Measurements from ENCODE around the gene DNAJC27.

The DNAJC27 gene

GRCh38 chr2:24907116-24907515 lies 64.6 kb downstream of the DNAJC27 start:
- peaks cover 50% of the 10 kb centered on the region for H3K36me3 ChIP-seq (replicated peaks; ENCODE audit: low read depth, low read length)

GRCh38 chr2:24906466-24906865 lies 65.3 kb downstream of the DNAJC27 start:
- no peak overlapping the region for H3K27ac ChIP-seq (ENCODE audit: low read length)
- no peaks in the 10 kb centered on the region for H3K4me1 ChIP-seq (ENCODE audit: low read length)
- H3K9ac ChIP-seq (ENCODE audit: low read length), result no peak overlapping the region
- H3K4me2 ChIP-seq (ENCODE audit: low read length), result no peak overlapping the region
- H3K27me3 ChIP-seq (ENCODE audit: low read depth, low read length), result no peaks in the 10 kb centered on the region
- H4K20me1 ChIP-seq (ENCODE audit: insufficient read depth, low read length), result peaks cover 16% of the 10 kb centered on the region
- no peak for TF ChIP-seq CTCF (IDR thresholded peaks at IDR 0.05; ENCODE audit: low read depth, low read length)
- TF ChIP-seq EZH2phosphoT487 (IDR thresholded peaks at IDR 0.05; ENCODE audit: low read depth), result no peak
- peaks cover 71% of the 10 kb centered on the region for H3K79me2 ChIP-seq (ENCODE audit: low read length)
- H3K4me3 ChIP-seq (ENCODE audit: low read length), result no peak overlapping the region
- H3K36me3 ChIP-seq (replicated peaks; ENCODE audit: low read depth, low read length), result peaks cover 44% of the 10 kb centered on the region
- no peak overlapping the region for H2AFZ ChIP-seq (ENCODE audit: low read depth, low read length)
- no peaks in the 10 kb centered on the region for H3K9me3 ChIP-seq (ENCODE audit: insufficient read depth, low read length)

More at GRCh38 chr2:24907116-24907515, 64.6 kb downstream of the DNAJC27 start:
- Histone ChIP-seq H3K79me2 (ENCODE audit: low read length) (peaks cover 77% of the 10 kb centered on the region), H3K27me3 (ENCODE audit: low read depth, low read length) (no peaks in the 10 kb centered on the region), H3K9ac (ENCODE audit: low read length) (no peak overlapping the region), H3K27ac (ENCODE audit: low read length) (no peak overlapping the region), H3K4me3 (ENCODE audit: low read length) (no peak overlapping the region), H3K4me2 (ENCODE audit: low read length) (no peak overlapping the region), H4K20me1 (ENCODE audit: insufficient read depth, low read length) (peaks cover 16% of the 10 kb centered on the region), H2AFZ (ENCODE audit: low read depth, low read length) (no peak overlapping the region), H3K4me1 (ENCODE audit: low read length) (no peaks in the 10 kb centered on the region), H3K9me3 (ENCODE audit: insufficient read depth, low read length) (no peaks in the 10 kb centered on the region)
- no peak for TF ChIP-seq EZH2phosphoT487 (IDR thresholded peaks at IDR 0.05; ENCODE audit: low read depth)
- TF ChIP-seq CTCF (IDR thresholded peaks at IDR 0.05; ENCODE audit: low read depth, low read length), result no peak

- H3K4me2 ChIP-seq (ENCODE audit: low read length), result no peak overlapping the region
- TF ChIP-seq CTCF (IDR thresholded peaks at IDR 0.05; ENCODE audit: low read depth, low read length), result no peak
- TF ChIP-seq EZH2phosphoT487 (IDR thresholded peaks at IDR 0.05; ENCODE audit: low read depth), result no peak
- peaks cover 57% of the 10 kb centered on the region for H3K79me2 ChIP-seq (ENCODE audit: low read length)
- no peak overlapping the region for H2AFZ ChIP-seq (ENCODE audit: low read depth, low read length)
- no peak overlapping the region for H3K4me3 ChIP-seq (ENCODE audit: low read length)
- no peak overlapping the region for H3K9ac ChIP-seq (ENCODE audit: low read length)
- no peaks in the 10 kb centered on the region for H3K9me3 ChIP-seq (ENCODE audit: insufficient read depth, low read length)
- H3K4me1 ChIP-seq (ENCODE audit: low read length), result no peaks in the 10 kb centered on the region
- H4K20me1 ChIP-seq (ENCODE audit: insufficient read depth, low read length), result peaks cover under 1% of the 10 kb centered on the region
- H3K27ac ChIP-seq (ENCODE audit: low read length), result no peak overlapping the region
- peaks cover 41% of the 10 kb centered on the region for H3K36me3 ChIP-seq (replicated peaks; ENCODE audit: low read depth, low read length)
- no peaks in the 10 kb centered on the region for H3K27me3 ChIP-seq (ENCODE audit: low read depth, low read length)
These were observed 68.3 kb downstream of the DNAJC27 start for GRCh38 chr2:24903161-24904103.

GRCh38 chr2:24899361-24899910 lies 72.3 kb downstream of the DNAJC27 start:
- Histone ChIP-seq H3K9ac (ENCODE audit: low read length) (no peak overlapping the region), H3K4me2 (ENCODE audit: low read length) (no peak overlapping the region), H3K4me3 (ENCODE audit: low read length) (no peak overlapping the region), H3K27me3 (ENCODE audit: low read depth, low read length) (no peaks in the 10 kb centered on the region), H3K4me1 (ENCODE audit: low read length) (no peaks in the 10 kb centered on the region), H3K36me3 (replicated peaks; ENCODE audit: low read depth, low read length) (peaks cover 64% of the 10 kb centered on the region), H3K9me3 (ENCODE audit: insufficient read depth, low read length) (peaks cover 10% of the 10 kb centered on the region; the same call in 1 of the 2 replicates), H4K20me1 (ENCODE audit: insufficient read depth, low read length) (no peaks in the 10 kb centered on the region), H3K27ac (ENCODE audit: low read length) (no peak overlapping the region), H2AFZ (ENCODE audit: low read depth, low read length) (no peak overlapping the region), H3K79me2 (ENCODE audit: low read length) (peaks cover 41% of the 10 kb centered on the region)
- TF ChIP-seq EZH2phosphoT487 (IDR thresholded peaks at IDR 0.05; ENCODE audit: low read depth), result no peak
- no peak for TF ChIP-seq CTCF (IDR thresholded peaks at IDR 0.05; ENCODE audit: low read depth, low read length)
